Measurements from ENCODE around the gene SMARCC1. TPM values are rescaled to one million over a fixed set of nuclear protein-coding genes. Genes with fewer than 3 reads are reported as not detected.

Gene SMARCC1
- total RNA-seq, 1 experiment from 2014 or later = 103 TPM

GRCh38 chr3:47612879-47613278 lies 168.8 kb downstream of the SMARCC1 start:
- DNase-seq = no peak
- no peaks in the 10 kb centered on the region for H3K27me3 ChIP-seq
- H3K27ac ChIP-seq = no peak overlapping the region
- H3K36me3 ChIP-seq = peaks cover 55% of the 10 kb centered on the region
- no peaks in the 10 kb centered on the region for H3K9me3 ChIP-seq (replicated peaks)
- no peak overlapping the region for H3K4me3 ChIP-seq
- no peaks in the 10 kb centered on the region; the same call in 1 of the 2 replicates for H3K4me1 ChIP-seq

DNA sequence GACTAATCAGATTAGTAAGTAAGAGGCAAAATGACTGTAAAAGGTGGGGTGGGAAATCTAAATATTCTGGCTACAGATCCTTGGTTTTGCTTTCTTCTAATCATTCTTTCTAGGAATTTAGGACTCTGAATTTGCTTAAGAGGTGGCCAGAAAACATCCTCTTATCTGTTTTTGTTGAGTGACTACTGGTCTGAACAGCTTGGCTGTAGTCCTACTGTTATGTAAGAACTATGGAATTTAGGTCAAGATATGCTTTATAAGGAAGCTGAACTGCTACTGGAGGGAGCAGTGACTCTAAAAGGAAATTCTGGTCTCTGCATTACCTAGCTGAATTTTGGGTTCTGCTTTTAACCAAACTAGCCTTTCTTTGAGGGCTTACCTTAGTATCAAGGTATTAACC lies 169.5 kb downstream of the SMARCC1 start:
- H3K4me1 ChIP-seq = no peaks in the 10 kb centered on the region; the same call in 1 of the 2 replicates
- peaks cover 48% of the 10 kb centered on the region for H3K36me3 ChIP-seq
- no peak overlapping the region for H3K4me3 ChIP-seq
- no peaks in the 10 kb centered on the region for H3K27me3 ChIP-seq
- H3K9me3 ChIP-seq (replicated peaks) = no peaks in the 10 kb centered on the region
- peak overlapping the region; percentile 55 for H3K27ac ChIP-seq
- DNase-seq = no peak

GRCh38 chr3:47611576-47611975 lies 170.1 kb downstream of the SMARCC1 start:
- no peaks in the 10 kb centered on the region for H3K27me3 ChIP-seq
- H3K27ac ChIP-seq = peak overlapping the region; percentile 55
- no peaks in the 10 kb centered on the region; the same call in 1 of the 2 replicates for H3K4me1 ChIP-seq
- H3K4me3 ChIP-seq = no peak overlapping the region
- H3K9me3 ChIP-seq (replicated peaks) = no peaks in the 10 kb centered on the region
- peaks cover 45% of the 10 kb centered on the region for H3K36me3 ChIP-seq
- peak; percentile 19 to 36 for DNase-seq

GRCh38 chr3:47610583-47610982 lies 171.1 kb downstream of the SMARCC1 start:
- Histone ChIP-seq H3K9me3 (replicated peaks) (no peaks in the 10 kb centered on the region), H3K27ac (no peak overlapping the region; the same call in 1 of the 2 replicates), H3K27me3 (no peaks in the 10 kb centered on the region), H3K4me3 (no peak overlapping the region), H3K36me3 (peaks cover 47% of the 10 kb centered on the region), H3K4me1 (no peaks in the 10 kb centered on the region; the same call in 1 of the 2 replicates)
- no peak for DNase-seq

DNA sequence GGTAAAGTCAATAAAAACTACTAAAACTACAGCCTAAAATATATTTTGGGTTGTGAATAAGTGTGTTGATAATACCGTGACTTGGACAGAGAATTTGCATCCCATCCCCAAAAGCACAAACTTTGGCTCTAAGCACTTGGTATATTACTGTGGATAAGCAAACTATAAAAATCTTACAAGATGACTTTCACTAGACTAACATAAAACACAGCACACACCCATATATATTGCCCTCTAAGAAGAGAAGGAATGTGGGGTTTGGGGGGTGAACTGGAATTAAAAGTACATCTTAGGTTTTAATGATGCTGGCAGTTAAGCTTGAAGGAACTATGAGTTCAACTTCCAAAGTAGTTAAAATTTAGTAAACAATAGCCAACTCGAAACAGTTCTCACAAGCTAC lies 174.4 kb downstream of the SMARCC1 start:
- Histone ChIP-seq H3K27ac (no peak overlapping the region), H3K9me3 (replicated peaks) (no peaks in the 10 kb centered on the region), H3K36me3 (peaks cover 65% of the 10 kb centered on the region), H3K4me1 (no peaks in the 10 kb centered on the region; the same call in 1 of the 2 replicates), H3K27me3 (no peaks in the 10 kb centered on the region), H3K4me3 (no peak overlapping the region)
- no peak for DNase-seq

GRCh38 chr3:47606165-47606564 lies 175.5 kb downstream of the SMARCC1 start:
- Histone ChIP-seq H3K4me1 (no peaks in the 10 kb centered on the region), H3K27me3 (no peaks in the 10 kb centered on the region), H3K36me3 (peaks cover 62% of the 10 kb centered on the region), H3K27ac (no peak overlapping the region), H3K9me3 (replicated peaks) (no peaks in the 10 kb centered on the region), H3K4me3 (no peak overlapping the region)
- no peak for DNase-seq

GRCh38 chr3:47605652-47606051 lies 176.0 kb downstream of the SMARCC1 start:
- Histone ChIP-seq H3K9me3 (replicated peaks) (no peaks in the 10 kb centered on the region), H3K27me3 (no peaks in the 10 kb centered on the region), H3K4me1 (no peaks in the 10 kb centered on the region), H3K27ac (no peak overlapping the region), H3K36me3 (peaks cover 57% of the 10 kb centered on the region), H3K4me3 (no peak overlapping the region)
- no peak for DNase-seq

- no peak overlapping the region for H3K4me3 ChIP-seq
Observed at GRCh38 chr3:47604145-47604544, 177.5 kb downstream of the SMARCC1 start.

GRCh38 chr3:47603332-47603731 lies 178.4 kb downstream of the SMARCC1 start:
- no peak overlapping the region for H3K4me3 ChIP-seq
- H3K9me3 ChIP-seq (replicated peaks) = no peaks in the 10 kb centered on the region
- H3K27me3 ChIP-seq = no peaks in the 10 kb centered on the region
- H3K27ac ChIP-seq = no peak overlapping the region
- DNase-seq = no peak
- H3K36me3 ChIP-seq = peaks cover 51% of the 10 kb centered on the region
- no peaks in the 10 kb centered on the region for H3K4me1 ChIP-seq

More at GRCh38 chr3:47604145-47604544, 177.5 kb downstream of the SMARCC1 start:
- Histone ChIP-seq H3K9me3 (replicated peaks) (no peaks in the 10 kb centered on the region), H3K27me3 (no peaks in the 10 kb centered on the region), H3K27ac (no peak overlapping the region), H3K36me3 (peaks cover 56% of the 10 kb centered on the region), H3K4me1 (no peaks in the 10 kb centered on the region)
- no peak for DNase-seq

GRCh38 chr3:47601281-47601680 lies 180.4 kb downstream of the SMARCC1 start:
- Histone ChIP-seq H3K9me3 (replicated peaks) (no peaks in the 10 kb centered on the region), H3K4me3 (no peak overlapping the region), H3K27ac (no peak overlapping the region), H3K36me3 (peaks cover 42% of the 10 kb centered on the region), H3K4me1 (no peaks in the 10 kb centered on the region), H3K27me3 (no peaks in the 10 kb centered on the region)
- DNase-seq = no peak

- Histone ChIP-seq H3K27me3 (no peaks in the 10 kb centered on the region), H3K27ac (no peak overlapping the region), H3K9me3 (replicated peaks) (no peaks in the 10 kb centered on the region), H3K4me3 (no peak overlapping the region), H3K36me3 (peaks cover 22% of the 10 kb centered on the region), H3K4me1 (no peaks in the 10 kb centered on the region)
- DNase-seq = no peak
Observed at GRCh38 chr3:47594792-47595191, 186.9 kb downstream of the SMARCC1 start.

DNA sequence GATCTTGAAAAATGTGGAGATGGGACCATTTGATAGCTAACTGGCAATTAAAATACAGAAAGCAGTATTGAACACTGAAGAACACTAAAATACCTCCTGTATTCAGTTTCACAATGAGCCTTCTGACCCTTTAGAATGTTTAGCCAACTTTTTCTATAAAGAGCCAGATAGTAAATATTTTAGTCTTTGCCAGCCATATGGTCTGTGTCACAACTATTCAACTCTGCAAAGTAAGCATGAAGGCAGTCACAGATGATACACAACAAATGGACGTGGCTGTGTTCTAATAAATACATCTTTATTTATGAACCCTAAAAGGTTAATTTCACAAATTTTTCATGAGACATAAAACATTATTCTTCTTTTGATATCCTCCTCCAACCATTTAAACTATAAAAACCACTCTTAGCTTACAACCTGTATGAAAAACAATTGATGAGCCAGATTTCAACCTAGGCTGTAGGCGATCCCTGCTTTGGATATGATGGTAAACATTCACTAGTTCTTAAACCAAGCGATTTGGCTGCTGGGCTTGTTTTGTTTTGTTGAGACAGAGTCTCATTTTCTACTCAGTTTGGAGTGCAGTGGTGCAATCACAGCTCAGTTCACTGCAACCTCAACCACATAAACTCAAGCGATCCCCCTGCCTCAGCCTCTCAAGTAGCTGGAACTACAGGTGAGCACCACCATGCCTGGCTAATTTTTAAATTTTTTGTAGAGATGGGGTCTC lies 189.5 kb downstream of the SMARCC1 start:
- no peak for DNase-seq
- Histone ChIP-seq H3K27me3 (no peaks in the 10 kb centered on the region), H3K4me3 (no peak overlapping the region), H3K27ac (no peak overlapping the region), H3K9me3 (replicated peaks) (no peaks in the 10 kb centered on the region), H3K4me1 (no peaks in the 10 kb centered on the region), H3K36me3 (peaks cover 33% of the 10 kb centered on the region)

- Histone ChIP-seq H3K9me3 (replicated peaks) (no peaks in the 10 kb centered on the region), H3K4me3 (no peak overlapping the region), H3K27ac (no peak overlapping the region), H3K36me3 (peaks cover 49% of the 10 kb centered on the region), H3K4me1 (no peaks in the 10 kb centered on the region), H3K27me3 (no peaks in the 10 kb centered on the region)
- peak in 1 of 2 experiments; percentile 27 for DNase-seq
Observed at GRCh38 chr3:47590216-47590615, 191.5 kb downstream of the SMARCC1 start.

GRCh38 chr3:47588587-47588986 lies 193.1 kb downstream of the SMARCC1 start:
- Histone ChIP-seq H3K36me3 (peaks cover 53% of the 10 kb centered on the region), H3K4me1 (no peaks in the 10 kb centered on the region), H3K27ac (no peak overlapping the region), H3K9me3 (replicated peaks) (no peaks in the 10 kb centered on the region), H3K4me3 (no peak overlapping the region), H3K27me3 (no peaks in the 10 kb centered on the region)
- DNase-seq = no peak

- H3K4me1 ChIP-seq = no peaks in the 10 kb centered on the region
- H3K27ac ChIP-seq = no peak overlapping the region
- H3K27me3 ChIP-seq = no peaks in the 10 kb centered on the region
- no peak for DNase-seq
- H3K9me3 ChIP-seq (replicated peaks) = no peaks in the 10 kb centered on the region
- H3K36me3 ChIP-seq = peaks cover 53% of the 10 kb centered on the region
- no peak overlapping the region for H3K4me3 ChIP-seq
Observed at GRCh38 chr3:47588053-47588452, 193.6 kb downstream of the SMARCC1 start.

GRCh38 chr3:47586746-47587145 lies 194.9 kb downstream of the SMARCC1 start:
- H3K4me3 ChIP-seq = no peak overlapping the region
- H3K4me1 ChIP-seq = no peaks in the 10 kb centered on the region
- no peak for DNase-seq
- no peak overlapping the region for H3K27ac ChIP-seq
- H3K27me3 ChIP-seq = no peaks in the 10 kb centered on the region
- H3K36me3 ChIP-seq = peaks cover 53% of the 10 kb centered on the region
- H3K9me3 ChIP-seq (replicated peaks) = no peaks in the 10 kb centered on the region
